WI38 (cell line): Measurements from ENCODE around the gene DENND11.

Source experiments
- H3K4me3 ChIP-seq: 2 replicates; pipeline ENCODE4 v1.5.1; 2011; ENCODE audit warnings: low read depth, mild to moderate bottlenecking, control low read depth, low read length
- CTCF ChIP-seq: IDR thresholded peaks from 2 replicates; pipeline ENCODE4 v1.5.1; 2012; ENCODE audit warnings: low read depth, mild to moderate bottlenecking, control low read depth, low read length

The DENND11 gene

GRCh38 chr7:141668853-141669252 is 33.1 kb downstream of the DENND11 start:
- H3K4me3 ChIP-seq, result no peak overlapping the region
- no peak for TF ChIP-seq CTCF

GRCh38 chr7:141666071-141666470 is 35.9 kb downstream of the DENND11 start:
- TF ChIP-seq CTCF, result no peak
- no peak overlapping the region for H3K4me3 ChIP-seq

GRCh38 chr7:141665208-141666035 is 36.5 kb downstream of the DENND11 start:
- TF ChIP-seq CTCF, result no peak
- H3K4me3 ChIP-seq, result no peak overlapping the region

- TF ChIP-seq CTCF, result no peak
- no peak overlapping the region for H3K4me3 ChIP-seq
Measured at GRCh38 chr7:141664450-141664849, 37.5 kb downstream of the DENND11 start.

GRCh38 chr7:141663081-141663849 is 38.7 kb downstream of the DENND11 start:
- no peak for TF ChIP-seq CTCF
- no peak overlapping the region for H3K4me3 ChIP-seq

GRCh38 chr7:141660259-141660658 is 41.7 kb downstream of the DENND11 start:
- H3K4me3 ChIP-seq, result no peak overlapping the region
- TF ChIP-seq CTCF, result no peak

GRCh38 chr7:141659501-141659900 is 42.5 kb downstream of the DENND11 start:
- no peak overlapping the region for H3K4me3 ChIP-seq
- no peak for TF ChIP-seq CTCF
